Suprapubic skin (tissue), 4 donors: ENCODE data around the gene TK2.
"Not testable (repeated sequence)": the region's sequence is repeated elsewhere in the genome, so short reads cannot be mapped to it uniquely, and the experiment has no call there.

Experiments
- POLR2A ChIP-seq, 2 donors: fragments of 450-650 bp; IDR thresholded peaks; one replicate each; pipeline ENCODE4 v1.6.1; 2017; ENCODE audit warnings: antibody characterized with exemption in 2 of 2, mild to moderate bottlenecking in 2 of 2, moderate library complexity in 2 of 2
- POLR2AphosphoS5 ChIP-seq, 3 donors: sonication (generic); formaldehyde crosslinking; IDR thresholded peaks; one replicate each; pipeline ENCODE4 v1.6.1; 2017; ENCODE audit warnings: antibody characterized with exemption in 3 of 3
- TF ChIP-seq, protein P1 (sequence below), 2 donors: fragments of 200-600 bp in 1 of 2; fragments of 450-650 bp in 1 of 2; sonication (generic) in 1 of 2; IDR thresholded peaks; one replicate each; pipeline ENCODE4 v1.5.1; 2016 to 2019; ENCODE audit warnings: antibody characterized with exemption in 2 of 2, mild to moderate bottlenecking in 1 of 2, moderate library complexity in 1 of 2

DNA sequence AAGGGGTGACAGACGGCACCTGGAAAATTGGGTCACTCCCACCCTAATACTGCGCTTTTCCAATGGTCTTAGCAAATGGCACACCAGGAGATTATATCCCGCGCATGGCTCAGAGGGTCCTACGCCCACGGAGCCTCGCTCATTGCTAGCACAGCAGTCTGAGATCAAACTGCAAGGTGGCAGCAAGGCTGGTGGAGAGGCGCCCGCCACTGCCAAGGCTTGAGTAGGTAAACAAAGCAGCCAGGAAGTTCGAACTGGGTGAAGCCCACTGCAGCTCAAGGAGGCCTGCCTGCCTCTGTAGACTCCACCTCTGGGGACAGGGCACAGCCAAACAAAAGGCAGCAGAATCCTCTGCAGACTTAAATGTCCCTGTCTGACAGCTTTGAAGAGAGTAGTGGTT lies 53.7 kb downstream of the TK2 start:
- TF ChIP-seq, protein P1, sequence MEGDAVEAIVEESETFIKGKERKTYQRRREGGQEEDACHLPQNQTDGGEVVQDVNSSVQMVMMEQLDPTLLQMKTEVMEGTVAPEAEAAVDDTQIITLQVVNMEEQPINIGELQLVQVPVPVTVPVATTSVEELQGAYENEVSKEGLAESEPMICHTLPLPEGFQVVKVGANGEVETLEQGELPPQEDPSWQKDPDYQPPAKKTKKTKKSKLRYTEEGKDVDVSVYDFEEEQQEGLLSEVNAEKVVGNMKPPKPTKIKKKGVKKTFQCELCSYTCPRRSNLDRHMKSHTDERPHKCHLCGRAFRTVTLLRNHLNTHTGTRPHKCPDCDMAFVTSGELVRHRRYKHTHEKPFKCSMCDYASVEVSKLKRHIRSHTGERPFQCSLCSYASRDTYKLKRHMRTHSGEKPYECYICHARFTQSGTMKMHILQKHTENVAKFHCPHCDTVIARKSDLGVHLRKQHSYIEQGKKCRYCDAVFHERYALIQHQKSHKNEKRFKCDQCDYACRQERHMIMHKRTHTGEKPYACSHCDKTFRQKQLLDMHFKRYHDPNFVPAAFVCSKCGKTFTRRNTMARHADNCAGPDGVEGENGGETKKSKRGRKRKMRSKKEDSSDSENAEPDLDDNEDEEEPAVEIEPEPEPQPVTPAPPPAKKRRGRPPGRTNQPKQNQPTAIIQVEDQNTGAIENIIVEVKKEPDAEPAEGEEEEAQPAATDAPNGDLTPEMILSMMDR (IDR thresholded peaks at IDR 0.05): not testable (repeated sequence)
- TF ChIP-seq POLR2A, POLR2AphosphoS5 (IDR thresholded peaks at IDR 0.05): not testable (repeated sequence)
